DND-41 (cell line): ENCODE measurements around the gene NSMCE3.

Source experiments
- ATAC-seq: fragments of 200-7000 bp; cut with Tn5 transposase; 3 replicates; pipeline ENCODE4 v1.9.1; 2021; ENCODE audit warnings: low read depth; ENCODE audit not compliant: insufficient read depth
- DNase-seq: peaks from one replicate; pipeline ENCODE4 v3.0.0-alpha.2; 2020
- H2AFZ ChIP-seq: 2 replicates; pipeline ENCODE4 v1.6.0; 2012; ENCODE audit warnings: low read depth, low read length
- H3K27ac ChIP-seq: 2 replicates; pipeline ENCODE4 v1.5.1; 2012; ENCODE audit warnings: low read length, inconsistent platforms
- H3K27me3 ChIP-seq: fragments of 200-600 bp; sonication (generic); 2 replicates; pipeline ENCODE4 v1.6.0; 2012; ENCODE audit warnings: low read length, mild to moderate bottlenecking, inconsistent platforms; ENCODE audit not compliant: insufficient read depth, poor library complexity
- H3K36me3 ChIP-seq: 2 replicates; pipeline ENCODE4 v1.5.1; 2012; ENCODE audit warnings: low read length, inconsistent platforms; ENCODE audit not compliant: insufficient read depth
- H3K4me1 ChIP-seq: 2 replicates; pipeline ENCODE4 v1.5.1; 2012; ENCODE audit warnings: mild to moderate bottlenecking, low read length; ENCODE audit not compliant: insufficient read depth
- H3K4me2 ChIP-seq: 2 replicates; pipeline ENCODE4 v1.6.0; 2012; ENCODE audit warnings: mild to moderate bottlenecking, moderate library complexity, low read length, inconsistent platforms; ENCODE audit not compliant: insufficient read depth
- H3K4me3 ChIP-seq, 2 experiments: fragments of 200-600 bp in 1 of 2; shearing (Covaris generic) in 1 of 2; 2 replicates each; pipeline ENCODE4 v1.5.1; 2012 to 2016; ENCODE audit warnings: inconsistent platforms in 2 of 2, low read length in 2 of 2, mild to moderate bottlenecking in 2 of 2, low read depth in 1 of 2, moderate library complexity in 1 of 2
- H3K79me2 ChIP-seq: 2 replicates; pipeline ENCODE4 v1.6.0; 2012; ENCODE audit warnings: low read length, inconsistent platforms; ENCODE audit not compliant: insufficient read depth
- H3K9ac ChIP-seq: 2 replicates; pipeline ENCODE4 v1.6.0; 2012; ENCODE audit warnings: low read depth, mild to moderate bottlenecking, inconsistent platforms, low read length, moderate library complexity
- H3K9me3 ChIP-seq: 2 replicates; pipeline ENCODE4 v1.5.1; 2012; ENCODE audit warnings: low read length, moderate library complexity, mild to moderate bottlenecking, inconsistent platforms; ENCODE audit not compliant: insufficient read depth, severe bottlenecking
- H4K20me1 ChIP-seq: 2 replicates; pipeline ENCODE4 v1.6.0; 2012; ENCODE audit warnings: low read length; ENCODE audit not compliant: insufficient read depth
- CTCF ChIP-seq: IDR thresholded peaks from 2 replicates; pipeline ENCODE4 v1.5.1; 2012; ENCODE audit warnings: borderline replicate concordance, low read length, moderate library complexity, mild to moderate bottlenecking; ENCODE audit not compliant: poor library complexity, severe bottlenecking; ENCODE audit errors: extremely low read depth
- EZH2 ChIP-seq: IDR thresholded peaks from 3 replicates; pipeline ENCODE4 v1.6.1; 2012; ENCODE audit warnings: borderline replicate concordance, low read depth, mild to moderate bottlenecking, moderate library complexity, low read length, inconsistent platforms; ENCODE audit not compliant: severe bottlenecking

NSMCE3 gene

GRCh38 chr15:29269485-29270168 lies at the start of gene NSMCE3:
NSMCE3 (minus strand) TSS chr15:29269822; CDS start chr15:29269705, 117 bp downstream.
- Histone ChIP-seq H3K9ac (peak within 1 kb of the TSS; percentile 89), H3K4me3 (peak within 1 kb of the TSS; percentile 61 to 79), H4K20me1 (peaks cover 6% of the 10 kb centered on the region; the same call in 1 of the 2 replicates), H3K27me3 (no peaks in the 10 kb centered on the region), H3K4me1 (peaks cover 38% of the 10 kb centered on the region), H2AFZ (peak within 1 kb of the TSS; percentile 90), H3K27ac (peak within 1 kb of the TSS; percentile 82), H3K9me3 (no peaks in the 10 kb centered on the region), H3K4me2 (peak within 1 kb of the TSS; percentile 74), H3K79me2 (peaks cover 20% of the 10 kb centered on the region), H3K36me3 (no peaks in the 10 kb centered on the region)
- TF ChIP-seq EZH2 (no peak), CTCF (no peak)
- DNase-seq (peak; percentile 86), ATAC-seq (peak; percentile 95)

- no peaks in the 10 kb centered on the region for H3K4me1 ChIP-seq
- ATAC-seq (no peak), DNase-seq (no peak)
- H3K79me2 ChIP-seq, result no peaks in the 10 kb centered on the region
- H3K27ac ChIP-seq, result no peak overlapping the region
- H3K4me2 ChIP-seq, result no peak overlapping the region
- H3K36me3 ChIP-seq, result no peaks in the 10 kb centered on the region
- no peak overlapping the region for H3K4me3 ChIP-seq
- no peak overlapping the region for H3K9ac ChIP-seq
- H3K9me3 ChIP-seq, result no peaks in the 10 kb centered on the region
- H3K27me3 ChIP-seq, result no peaks in the 10 kb centered on the region
- H4K20me1 ChIP-seq, result no peaks in the 10 kb centered on the region
- no peak for TF ChIP-seq EZH2
- no peak for TF ChIP-seq CTCF
- no peak overlapping the region for H2AFZ ChIP-seq
These were observed 46.8 kb upstream of the NSMCE3 start for GRCh38 chr15:29316422-29316821.

- Histone ChIP-seq H3K9me3 (no peaks in the 10 kb centered on the region), H4K20me1 (no peaks in the 10 kb centered on the region), H2AFZ (no peak overlapping the region), H3K4me3 (no peak overlapping the region), H3K4me2 (no peak overlapping the region), H3K27ac (no peak overlapping the region), H3K36me3 (no peaks in the 10 kb centered on the region), H3K27me3 (no peaks in the 10 kb centered on the region), H3K9ac (no peak overlapping the region), H3K4me1 (no peaks in the 10 kb centered on the region), H3K79me2 (no peaks in the 10 kb centered on the region)
- no peak for DNase-seq
- TF ChIP-seq EZH2, result no peak
- no peak for TF ChIP-seq CTCF
- ATAC-seq, result no peak
These were observed 42.8 kb upstream of the NSMCE3 start for GRCh38 chr15:29312387-29312786.
